AG09319 (cell line): Measurements from ENCODE around the gene PNMA8C.
A peak's percentile ranks its signal among the peaks of the same experiment; 100 is the strongest.
"Not testable (repeated sequence)": the region's sequence is repeated elsewhere in the genome, so short reads cannot be mapped to it uniquely, and the experiment has no call there.

Experiments
- DNase-seq: peaks from one replicate; pipeline ENCODE4 v3.0.0-alpha.2; 2010; ENCODE audit warnings: low read depth; ENCODE audit errors: extremely low read depth
- TF ChIP-seq, protein P1 (sequence below): IDR thresholded peaks from 2 replicates; pipeline ENCODE4 v1.5.1; 2011; ENCODE audit warnings: low read depth, mild to moderate bottlenecking, inconsistent platforms, low read length, moderate library complexity

PNMA8C gene

DNA sequence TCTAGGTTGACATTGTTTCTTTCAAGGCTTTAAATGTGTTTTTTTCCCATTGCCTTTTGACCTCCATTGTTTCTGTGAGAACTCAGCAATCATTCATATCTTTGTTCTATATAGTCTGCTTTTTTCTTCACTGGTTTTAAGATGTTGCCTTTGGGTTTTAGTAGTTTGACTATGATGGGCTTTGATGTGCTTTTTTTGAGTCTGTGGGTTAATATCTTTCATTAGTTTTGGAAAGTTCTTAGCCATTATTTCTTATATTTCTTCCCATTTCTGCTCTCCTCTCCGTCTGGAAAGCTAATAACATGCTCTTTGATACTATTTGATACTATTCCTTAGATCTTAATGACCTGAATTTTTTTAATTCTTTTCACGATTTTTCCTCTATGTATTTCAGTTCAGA is 48.0 kb downstream of the PNMA8C start:
- TF ChIP-seq, protein P1, sequence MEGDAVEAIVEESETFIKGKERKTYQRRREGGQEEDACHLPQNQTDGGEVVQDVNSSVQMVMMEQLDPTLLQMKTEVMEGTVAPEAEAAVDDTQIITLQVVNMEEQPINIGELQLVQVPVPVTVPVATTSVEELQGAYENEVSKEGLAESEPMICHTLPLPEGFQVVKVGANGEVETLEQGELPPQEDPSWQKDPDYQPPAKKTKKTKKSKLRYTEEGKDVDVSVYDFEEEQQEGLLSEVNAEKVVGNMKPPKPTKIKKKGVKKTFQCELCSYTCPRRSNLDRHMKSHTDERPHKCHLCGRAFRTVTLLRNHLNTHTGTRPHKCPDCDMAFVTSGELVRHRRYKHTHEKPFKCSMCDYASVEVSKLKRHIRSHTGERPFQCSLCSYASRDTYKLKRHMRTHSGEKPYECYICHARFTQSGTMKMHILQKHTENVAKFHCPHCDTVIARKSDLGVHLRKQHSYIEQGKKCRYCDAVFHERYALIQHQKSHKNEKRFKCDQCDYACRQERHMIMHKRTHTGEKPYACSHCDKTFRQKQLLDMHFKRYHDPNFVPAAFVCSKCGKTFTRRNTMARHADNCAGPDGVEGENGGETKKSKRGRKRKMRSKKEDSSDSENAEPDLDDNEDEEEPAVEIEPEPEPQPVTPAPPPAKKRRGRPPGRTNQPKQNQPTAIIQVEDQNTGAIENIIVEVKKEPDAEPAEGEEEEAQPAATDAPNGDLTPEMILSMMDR = no peak
- no peak for DNase-seq

DNA sequence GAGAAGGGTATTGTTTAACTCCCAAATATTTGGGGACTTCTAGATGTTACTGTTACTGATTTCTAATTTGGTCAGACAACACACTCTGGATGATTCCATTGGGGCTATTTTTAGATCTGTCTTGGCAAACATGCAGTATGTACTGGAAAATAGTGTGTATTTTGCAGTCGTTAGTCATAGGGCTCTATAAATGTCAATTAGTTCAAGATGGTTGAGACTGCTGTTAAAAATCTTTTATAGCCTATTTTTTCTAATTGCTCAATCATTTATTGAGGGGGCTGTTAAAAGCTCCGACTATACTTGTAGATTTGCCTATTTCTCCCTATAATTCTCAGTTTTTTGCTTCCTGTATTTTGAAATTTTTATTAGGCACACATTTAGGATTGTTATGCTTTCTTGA is 50.5 kb downstream of the PNMA8C start:
- TF ChIP-seq, protein P1 = no peak
- peak; percentile 68 for DNase-seq

DNA sequence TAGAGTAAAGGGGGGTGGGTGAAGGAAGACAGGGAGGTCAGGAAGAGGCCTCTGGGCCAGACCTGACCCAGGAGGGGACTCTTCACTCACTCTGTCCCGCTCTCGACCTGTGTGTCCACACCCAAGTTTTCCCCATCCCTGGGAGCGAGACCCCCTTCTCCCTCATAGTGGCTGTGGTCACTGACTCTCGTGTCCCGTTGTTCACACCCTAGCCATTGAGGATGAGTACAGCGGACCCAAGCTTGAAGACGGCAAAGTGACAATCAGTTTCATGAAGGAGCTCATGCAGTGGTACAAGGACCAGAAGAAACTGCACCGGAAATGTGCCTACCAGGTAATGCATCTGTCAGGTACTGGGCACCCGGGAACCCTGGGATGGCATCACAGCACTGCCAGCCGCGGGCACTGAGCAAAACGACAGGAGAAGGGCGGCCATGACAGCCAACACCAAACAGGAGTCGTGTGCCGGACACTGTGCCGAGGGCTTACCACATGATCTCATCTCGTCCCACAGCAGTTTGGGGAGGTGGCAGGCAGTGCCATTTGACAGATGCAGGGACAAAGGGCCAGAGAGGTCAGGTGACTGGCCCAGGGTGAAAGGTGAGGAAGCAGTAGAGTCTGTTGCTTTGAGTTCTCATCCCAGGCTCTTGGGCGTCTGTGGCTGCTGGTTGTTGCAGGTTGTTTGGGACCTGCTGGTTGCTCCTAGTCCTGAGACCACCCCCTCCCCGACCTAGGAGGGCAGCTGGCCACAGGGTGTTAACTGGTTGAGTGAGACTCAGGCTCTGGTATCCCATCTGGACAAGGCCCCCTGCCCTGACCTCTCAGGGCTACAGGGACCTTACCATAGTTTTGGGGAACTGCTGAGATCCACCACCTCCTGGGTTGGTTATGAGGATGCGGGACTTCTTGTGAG is 52.2 kb downstream of the PNMA8C start:
- TF ChIP-seq, protein P1 = no peak
- DNase-seq = no peak

DNA sequence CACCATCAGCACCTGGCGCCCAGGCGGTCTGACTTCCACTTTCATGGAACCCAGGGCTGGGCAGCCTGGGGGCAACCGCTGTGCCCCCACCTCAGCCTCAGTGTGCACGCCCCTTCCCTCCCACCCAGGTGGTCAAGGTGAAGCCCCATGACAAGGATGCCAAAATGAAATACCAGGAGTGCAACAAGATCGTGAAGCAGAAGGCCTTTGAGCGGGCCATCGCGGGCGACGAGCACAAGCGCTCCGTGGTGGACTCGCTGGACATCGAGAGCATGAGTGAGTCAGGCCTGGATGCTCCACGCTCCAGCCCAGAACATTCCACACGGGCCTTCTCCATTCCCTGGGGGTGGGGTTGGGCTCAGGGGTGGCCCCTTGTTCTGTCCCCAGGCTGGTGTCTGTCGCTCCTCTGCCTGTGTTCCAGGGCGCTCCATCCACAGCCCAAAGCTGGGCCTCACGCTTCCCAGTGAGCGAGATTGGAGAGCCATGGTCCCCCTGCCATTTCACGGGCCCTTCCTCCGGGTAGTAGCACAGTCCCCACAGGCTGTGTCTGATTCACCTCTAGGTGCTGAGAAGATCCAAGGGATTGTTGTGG is 53.2 kb downstream of the PNMA8C start:
- DNase-seq = not testable (repeated sequence)
